ENCODE measurements around the gene TIGIT.

The TIGIT gene

DNA sequence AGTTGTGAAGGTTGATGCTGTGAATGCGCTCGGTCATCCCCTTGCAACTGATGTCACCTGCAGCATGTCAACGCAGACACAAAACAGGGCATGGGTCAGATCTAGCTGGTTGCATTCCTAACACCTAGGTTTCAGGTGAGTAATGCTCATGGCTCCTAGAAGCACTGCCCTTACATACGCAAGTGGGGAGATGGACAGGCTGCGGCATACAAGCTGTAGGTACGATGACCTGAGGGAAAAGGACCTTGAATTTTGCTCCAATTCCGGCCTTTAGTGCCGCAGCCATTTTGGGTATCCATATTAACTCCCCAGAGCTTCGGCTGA, 58.0 kb downstream of the TIGIT start:
- DNase-seq (ENCODE audit: low spot score) = no peak

DNA sequence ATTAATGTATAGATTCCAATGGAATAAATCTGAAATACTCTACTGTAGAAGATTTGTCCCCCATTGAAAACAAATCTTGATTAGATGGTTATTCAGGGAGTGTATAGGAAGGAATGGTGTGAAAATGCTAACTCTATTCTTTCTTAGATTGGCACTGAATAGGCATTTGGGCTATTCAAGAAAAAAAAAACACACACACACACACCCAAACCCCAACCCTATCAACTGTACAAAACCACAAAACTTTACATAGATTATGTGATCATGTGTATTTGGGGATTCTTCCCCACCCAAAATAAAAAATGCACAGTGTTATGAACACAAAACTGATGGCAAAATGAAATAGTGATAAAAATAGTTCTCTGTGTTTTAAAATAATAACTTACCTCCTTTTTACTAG, 61.8 kb downstream of the TIGIT start:
- no peak for DNase-seq (ENCODE audit: low spot score)

DNA sequence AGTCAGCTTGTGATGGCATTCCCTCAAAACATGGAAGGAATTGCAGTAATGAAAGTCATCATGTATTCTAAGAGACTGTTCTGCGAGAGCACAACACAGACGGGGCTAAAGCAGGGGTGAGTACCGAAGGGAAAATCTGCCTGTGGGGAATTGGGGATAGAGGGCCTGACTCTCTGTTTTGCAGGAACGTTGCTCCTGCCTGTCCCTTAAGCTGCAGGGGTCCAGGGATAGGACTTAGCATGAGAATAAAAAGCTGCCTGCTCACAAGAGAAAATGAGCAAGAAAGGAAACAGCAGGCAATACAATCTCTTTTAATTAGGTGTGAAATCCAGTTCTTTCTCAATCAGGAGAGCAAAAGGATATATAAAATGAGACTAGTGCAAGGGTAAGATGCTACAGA, 62.2 kb downstream of the TIGIT start:
- no peak for DNase-seq (ENCODE audit: low spot score)

DNA sequence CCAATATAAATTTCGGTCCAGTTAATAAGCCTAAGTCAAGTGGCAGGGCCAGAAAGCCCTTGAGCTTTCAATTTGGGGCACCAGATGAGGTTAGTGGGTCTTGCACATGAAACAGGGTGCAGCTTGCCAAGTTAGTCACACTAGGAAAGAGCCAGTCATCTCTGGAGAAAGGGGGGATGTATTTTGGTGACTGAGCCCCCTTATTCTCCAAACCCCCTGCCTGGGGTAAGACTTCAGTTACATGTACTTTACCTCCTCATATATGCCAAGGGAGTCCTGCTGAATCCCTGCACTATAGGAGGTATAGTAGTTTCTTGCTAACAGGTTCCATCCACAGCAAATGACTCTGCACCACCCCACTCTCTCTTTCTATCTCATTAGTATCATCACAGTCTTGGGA, 62.7 kb downstream of the TIGIT start:
- DNase-seq (ENCODE audit: low spot score) = no peak

Data from hepatic stellate cell (primary cell).